ENCODE results near the gene AQP1.

Gene AQP1

GRCh38 chr7:30874656-30875302 lies 36.9 kb upstream of the AQP1 start:
- H3K4me3 ChIP-seq (ENCODE audit: low read depth, low read length), result no peak overlapping the region
- no peak for TF ChIP-seq CTCF (IDR thresholded peaks at IDR 0.05; ENCODE audit: borderline replicate concordance, insufficient read depth, low read depth, low read length)

GRCh38 chr7:30877015-30877769 lies 34.5 kb upstream of the AQP1 start:
- H3K4me3 ChIP-seq (ENCODE audit: low read depth, low read length), result no peak overlapping the region
- TF ChIP-seq CTCF (IDR thresholded peaks at IDR 0.05; ENCODE audit: borderline replicate concordance, insufficient read depth, low read depth, low read length), result no peak

- no peak for TF ChIP-seq CTCF (IDR thresholded peaks at IDR 0.05; ENCODE audit: borderline replicate concordance, insufficient read depth, low read depth, low read length)
- no peak overlapping the region for H3K4me3 ChIP-seq (ENCODE audit: low read depth, low read length)
These were observed 33.7 kb upstream of the AQP1 start for GRCh38 chr7:30877993-30878392.

GRCh38 chr7:30879139-30880124 lies 32.2 kb upstream of the AQP1 start:
- H3K4me3 ChIP-seq (ENCODE audit: low read depth, low read length), result no peak overlapping the region
- TF ChIP-seq CTCF (IDR thresholded peaks at IDR 0.05; ENCODE audit: borderline replicate concordance, insufficient read depth, low read depth, low read length), result no peak

GRCh38 chr7:30880125-30880720 lies 31.4 kb upstream of the AQP1 start:
- TF ChIP-seq CTCF (IDR thresholded peaks at IDR 0.05; ENCODE audit: borderline replicate concordance, insufficient read depth, low read depth, low read length), result no peak

GRCh38 chr7:30880941-30881340 lies 30.7 kb upstream of the AQP1 start:
- no peak overlapping the region for H3K4me3 ChIP-seq (ENCODE audit: low read depth, low read length)
- no peak for TF ChIP-seq CTCF (IDR thresholded peaks at IDR 0.05; ENCODE audit: borderline replicate concordance, insufficient read depth, low read depth, low read length)

More at GRCh38 chr7:30880125-30880720, 31.4 kb upstream of the AQP1 start:
- no peak overlapping the region for H3K4me3 ChIP-seq (ENCODE audit: low read depth, low read length)

Data from GM12875 (cell line).